Measurements from ENCODE around the gene BTBD2.

DNA sequence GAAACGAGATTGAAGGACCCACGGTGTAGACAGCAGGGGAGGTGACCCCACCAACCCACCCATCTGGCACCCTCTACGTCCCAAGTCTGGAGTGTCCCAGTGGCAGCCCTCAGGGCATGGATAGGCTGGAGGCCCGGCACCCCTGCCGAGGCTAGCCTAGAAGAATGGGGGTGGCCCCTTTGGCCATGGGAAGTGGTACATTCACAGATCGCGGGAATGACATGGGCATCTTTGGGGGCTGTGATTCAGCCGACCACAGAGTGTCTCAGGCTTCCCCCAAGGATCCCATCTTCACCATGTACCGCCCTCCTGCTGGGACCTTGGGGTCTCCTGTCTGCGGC is 46.8 kb upstream of the BTBD2 start:
- TF ChIP-seq, protein P1, sequence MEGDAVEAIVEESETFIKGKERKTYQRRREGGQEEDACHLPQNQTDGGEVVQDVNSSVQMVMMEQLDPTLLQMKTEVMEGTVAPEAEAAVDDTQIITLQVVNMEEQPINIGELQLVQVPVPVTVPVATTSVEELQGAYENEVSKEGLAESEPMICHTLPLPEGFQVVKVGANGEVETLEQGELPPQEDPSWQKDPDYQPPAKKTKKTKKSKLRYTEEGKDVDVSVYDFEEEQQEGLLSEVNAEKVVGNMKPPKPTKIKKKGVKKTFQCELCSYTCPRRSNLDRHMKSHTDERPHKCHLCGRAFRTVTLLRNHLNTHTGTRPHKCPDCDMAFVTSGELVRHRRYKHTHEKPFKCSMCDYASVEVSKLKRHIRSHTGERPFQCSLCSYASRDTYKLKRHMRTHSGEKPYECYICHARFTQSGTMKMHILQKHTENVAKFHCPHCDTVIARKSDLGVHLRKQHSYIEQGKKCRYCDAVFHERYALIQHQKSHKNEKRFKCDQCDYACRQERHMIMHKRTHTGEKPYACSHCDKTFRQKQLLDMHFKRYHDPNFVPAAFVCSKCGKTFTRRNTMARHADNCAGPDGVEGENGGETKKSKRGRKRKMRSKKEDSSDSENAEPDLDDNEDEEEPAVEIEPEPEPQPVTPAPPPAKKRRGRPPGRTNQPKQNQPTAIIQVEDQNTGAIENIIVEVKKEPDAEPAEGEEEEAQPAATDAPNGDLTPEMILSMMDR (IDR thresholded peaks at IDR 0.05) = no peak
- TF ChIP-seq EZH2 (IDR thresholded peaks at IDR 0.05) (no peak), EZH2phosphoT487 (IDR thresholded peaks at IDR 0.05) (no peak)
